ENCODE data around the gene CDK6.

Gene CDK6

GRCh38 chr7:92727755-92728154 is 108.6 kb downstream of the CDK6 start:
- H3K9me3 ChIP-seq (ENCODE audit: control insufficient read depth in 1 of 2, low read length in 2 of 2), result no peaks in the 10 kb centered on the region
- no peak overlapping the region for H3K4me3 ChIP-seq (ENCODE audit: low read depth in 1 of 2, low read length in 2 of 2)
- H3K27me3 ChIP-seq (ENCODE audit: low read depth, low read length), result no peaks in the 10 kb centered on the region
- H3K27ac ChIP-seq (ENCODE audit: low read length), result no peak overlapping the region
- H3K4me1 ChIP-seq (ENCODE audit: control insufficient read depth in 1 of 2, insufficient read depth in 2 of 2, low read length in 2 of 2), result peaks cover 0 to 9% of the 10 kb centered on the region in 2 donors
- peaks cover 0 to 9% of the 10 kb centered on the region in 2 donors for H3K36me3 ChIP-seq (ENCODE audit: control insufficient read depth in 1 of 2, insufficient read depth in 2 of 2, low read length in 2 of 2)

- Histone ChIP-seq H3K36me3 (ENCODE audit: control insufficient read depth in 1 of 2, insufficient read depth in 2 of 2, low read length in 2 of 2) (peaks cover 0 to 9% of the 10 kb centered on the region in 2 donors), H3K4me3 (ENCODE audit: low read depth in 1 of 2, low read length in 2 of 2) (no peak overlapping the region), H3K4me1 (ENCODE audit: control insufficient read depth in 1 of 2, insufficient read depth in 2 of 2, low read length in 2 of 2) (no peaks in the 10 kb centered on the region), H3K27ac (ENCODE audit: low read length) (no peak overlapping the region), H3K27me3 (ENCODE audit: low read depth, low read length) (no peaks in the 10 kb centered on the region), H3K9me3 (ENCODE audit: control insufficient read depth in 1 of 2, low read length in 2 of 2) (no peaks in the 10 kb centered on the region)
Measured at GRCh38 chr7:92725161-92725925, 111.0 kb downstream of the CDK6 start.

- Histone ChIP-seq H3K36me3 (ENCODE audit: control insufficient read depth in 1 of 2, insufficient read depth in 2 of 2, low read length in 2 of 2) (peaks cover 0 to 9% of the 10 kb centered on the region in 2 donors), H3K4me3 (ENCODE audit: low read depth in 1 of 2, low read length in 2 of 2) (no peak overlapping the region), H3K9me3 (ENCODE audit: control insufficient read depth in 1 of 2, low read length in 2 of 2) (no peaks in the 10 kb centered on the region), H3K27me3 (ENCODE audit: low read depth, low read length) (no peaks in the 10 kb centered on the region), H3K27ac (ENCODE audit: low read length) (peak overlapping the region; percentile 52), H3K4me1 (ENCODE audit: control insufficient read depth in 1 of 2, insufficient read depth in 2 of 2, low read length in 2 of 2) (no peaks in the 10 kb centered on the region)
Measured at GRCh38 chr7:92723943-92724342, 112.4 kb downstream of the CDK6 start.

GRCh38 chr7:92723205-92723604 is 113.2 kb downstream of the CDK6 start:
- H3K4me3 ChIP-seq (ENCODE audit: low read depth in 1 of 2, low read length in 2 of 2), result no peak overlapping the region
- no peaks in the 10 kb centered on the region for H3K9me3 ChIP-seq (ENCODE audit: control insufficient read depth in 1 of 2, low read length in 2 of 2)
- H3K36me3 ChIP-seq (ENCODE audit: control insufficient read depth in 1 of 2, insufficient read depth in 2 of 2, low read length in 2 of 2), result peaks cover 6 to 9% of the 10 kb centered on the region in 2 donors
- H3K27ac ChIP-seq (ENCODE audit: low read length), result no peak overlapping the region
- H3K27me3 ChIP-seq (ENCODE audit: low read depth, low read length), result no peaks in the 10 kb centered on the region
- H3K4me1 ChIP-seq (ENCODE audit: control insufficient read depth in 1 of 2, insufficient read depth in 2 of 2, low read length in 2 of 2), result no peaks in the 10 kb centered on the region

GRCh38 chr7:92722541-92722940 is 113.8 kb downstream of the CDK6 start:
- Histone ChIP-seq H3K36me3 (ENCODE audit: control insufficient read depth in 1 of 2, insufficient read depth in 2 of 2, low read length in 2 of 2) (peaks cover 7 to 9% of the 10 kb centered on the region in 2 donors), H3K27me3 (ENCODE audit: low read depth, low read length) (no peaks in the 10 kb centered on the region), H3K4me3 (ENCODE audit: low read depth in 1 of 2, low read length in 2 of 2) (no peak overlapping the region), H3K27ac (ENCODE audit: low read length) (no peak overlapping the region), H3K9me3 (ENCODE audit: control insufficient read depth in 1 of 2, low read length in 2 of 2) (no peaks in the 10 kb centered on the region), H3K4me1 (ENCODE audit: control insufficient read depth in 1 of 2, insufficient read depth in 2 of 2, low read length in 2 of 2) (no peaks in the 10 kb centered on the region)

DNA sequence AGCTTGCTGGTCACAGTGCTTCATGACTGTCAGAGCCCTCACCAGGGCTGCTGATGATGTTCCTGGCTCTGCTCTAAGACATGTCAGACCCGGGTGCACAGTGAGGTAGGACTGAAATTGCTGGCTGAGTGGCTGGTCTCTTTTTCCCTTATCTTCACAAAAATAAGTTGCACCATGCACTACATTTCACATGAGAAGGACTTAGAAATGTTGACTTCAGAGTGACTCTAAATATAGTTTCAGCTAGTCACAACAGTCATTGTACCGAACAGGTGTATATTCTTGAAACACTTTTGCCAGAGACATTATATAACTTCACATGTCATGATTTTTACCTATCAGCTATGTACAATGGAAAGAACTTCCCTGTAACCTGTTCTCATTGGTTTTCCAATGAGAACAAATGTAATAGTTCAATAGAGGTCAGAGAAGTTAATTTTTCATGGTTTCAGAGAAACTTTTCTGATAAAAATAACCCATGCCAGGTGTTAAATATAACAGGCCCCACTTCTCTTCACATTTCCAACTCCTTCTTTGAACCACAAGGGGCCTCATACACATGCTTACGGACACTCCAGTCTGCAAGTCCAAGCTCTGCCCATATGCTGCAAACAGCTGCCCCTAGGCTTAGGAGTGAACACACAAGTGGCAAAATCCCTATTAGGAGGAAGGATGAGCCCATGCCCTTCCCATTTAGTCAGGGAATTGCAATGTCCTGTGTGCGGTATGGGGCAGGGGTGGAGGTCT is 115.6 kb downstream of the CDK6 start:
- H3K27ac ChIP-seq (ENCODE audit: low read length), result no peak overlapping the region
- H3K4me3 ChIP-seq (ENCODE audit: low read depth in 1 of 2, low read length in 2 of 2), result no peak overlapping the region
- H3K27me3 ChIP-seq (ENCODE audit: low read depth, low read length), result no peaks in the 10 kb centered on the region
- peaks cover 7 to 9% of the 10 kb centered on the region in 2 donors for H3K36me3 ChIP-seq (ENCODE audit: control insufficient read depth in 1 of 2, insufficient read depth in 2 of 2, low read length in 2 of 2)
- no peaks in the 10 kb centered on the region for H3K4me1 ChIP-seq (ENCODE audit: control insufficient read depth in 1 of 2, insufficient read depth in 2 of 2, low read length in 2 of 2)
- no peaks in the 10 kb centered on the region for H3K9me3 ChIP-seq (ENCODE audit: control insufficient read depth in 1 of 2, low read length in 2 of 2)

DNA sequence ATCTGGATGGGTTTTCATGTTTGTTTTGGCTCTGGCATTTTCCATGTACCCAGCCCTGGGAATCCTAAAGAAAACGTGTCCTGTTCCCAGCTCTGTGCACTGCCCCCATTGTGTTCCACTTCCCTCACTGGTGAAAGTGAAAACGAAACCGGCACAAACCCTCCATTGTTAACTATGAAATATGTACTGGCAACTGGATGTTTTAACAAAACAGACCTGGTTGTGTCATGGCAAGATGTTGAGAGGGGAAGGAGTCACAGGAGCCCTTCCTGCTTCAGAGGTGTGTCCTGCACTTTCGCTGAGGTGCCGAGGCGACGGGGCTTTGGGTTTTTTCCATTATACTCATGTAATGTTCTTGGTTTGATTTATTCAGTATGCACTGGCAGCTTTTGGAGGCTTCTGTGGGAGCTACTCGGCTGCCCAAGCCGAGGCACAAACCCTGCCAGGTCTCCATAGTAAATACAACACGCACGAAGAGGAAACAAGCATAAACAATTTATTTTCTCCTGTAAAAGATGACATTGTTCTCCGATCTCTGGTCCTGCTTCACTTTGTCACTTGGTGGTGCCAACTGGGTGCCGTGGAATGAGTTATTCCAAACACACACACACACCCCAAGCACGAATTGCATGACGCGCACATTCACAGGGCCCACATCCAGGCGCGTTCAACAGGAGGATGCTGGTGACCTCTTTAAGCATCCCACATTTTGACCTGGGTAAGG is 118.2 kb downstream of the CDK6 start:
- peaks cover 0 to 10% of the 10 kb centered on the region in 2 donors for H3K4me1 ChIP-seq (ENCODE audit: control insufficient read depth in 1 of 2, insufficient read depth in 2 of 2, low read length in 2 of 2)
- no peaks in the 10 kb centered on the region for H3K27me3 ChIP-seq (ENCODE audit: low read depth, low read length)
- peak overlapping the region; percentile 72 for H3K27ac ChIP-seq (ENCODE audit: low read length)
- H3K9me3 ChIP-seq (ENCODE audit: control insufficient read depth in 1 of 2, low read length in 2 of 2), result no peaks in the 10 kb centered on the region
- peak overlapping the region; percentile 49 to 63 for H3K4me3 ChIP-seq (ENCODE audit: low read depth in 1 of 2, low read length in 2 of 2)
- peaks cover 0 to 7% of the 10 kb centered on the region in 2 donors for H3K36me3 ChIP-seq (ENCODE audit: control insufficient read depth in 1 of 2, insufficient read depth in 2 of 2, low read length in 2 of 2)

DNA sequence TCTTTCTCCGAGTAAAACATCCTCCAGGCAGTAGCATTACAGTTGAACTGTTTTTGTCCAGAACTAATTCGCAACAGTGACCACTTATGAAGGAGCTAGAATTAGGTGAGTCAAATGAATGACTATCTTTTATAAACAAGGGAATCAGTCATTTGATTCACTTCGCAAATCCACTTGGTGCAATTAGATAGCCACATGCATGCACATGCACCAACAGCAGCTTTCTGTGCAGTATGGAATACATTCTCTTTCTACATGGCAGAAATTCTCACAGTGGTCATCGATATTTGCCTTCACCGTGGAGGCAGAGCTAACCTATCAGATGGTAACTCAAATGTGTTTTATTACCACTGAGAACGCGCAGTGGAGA is 118.8 kb downstream of the CDK6 start:
- H3K36me3 ChIP-seq (ENCODE audit: control insufficient read depth in 1 of 2, insufficient read depth in 2 of 2, low read length in 2 of 2), result peaks cover 0 to 7% of the 10 kb centered on the region in 2 donors
- peak overlapping the region; percentile 49 to 63 for H3K4me3 ChIP-seq (ENCODE audit: low read depth in 1 of 2, low read length in 2 of 2)
- H3K27ac ChIP-seq (ENCODE audit: low read length), result peak overlapping the region; percentile 72
- H3K4me1 ChIP-seq (ENCODE audit: control insufficient read depth in 1 of 2, insufficient read depth in 2 of 2, low read length in 2 of 2), result peaks cover 0 to 10% of the 10 kb centered on the region in 2 donors
- H3K27me3 ChIP-seq (ENCODE audit: low read depth, low read length), result no peaks in the 10 kb centered on the region
- H3K9me3 ChIP-seq (ENCODE audit: control insufficient read depth in 1 of 2, low read length in 2 of 2), result no peaks in the 10 kb centered on the region

- peak overlapping the region; percentile 72 for H3K27ac ChIP-seq (ENCODE audit: low read length)
- H3K4me1 ChIP-seq (ENCODE audit: control insufficient read depth in 1 of 2, insufficient read depth in 2 of 2, low read length in 2 of 2), result peaks cover 0 to 10% of the 10 kb centered on the region in 2 donors
- no peaks in the 10 kb centered on the region for H3K9me3 ChIP-seq (ENCODE audit: control insufficient read depth in 1 of 2, low read length in 2 of 2)
- no peaks in the 10 kb centered on the region for H3K27me3 ChIP-seq (ENCODE audit: low read depth, low read length)
- peaks cover 0 to 7% of the 10 kb centered on the region in 2 donors for H3K36me3 ChIP-seq (ENCODE audit: control insufficient read depth in 1 of 2, insufficient read depth in 2 of 2, low read length in 2 of 2)
- peak overlapping the region; percentile 49 to 63 for H3K4me3 ChIP-seq (ENCODE audit: low read depth in 1 of 2, low read length in 2 of 2)
Measured at GRCh38 chr7:92716825-92717580, 119.4 kb downstream of the CDK6 start.

DNA sequence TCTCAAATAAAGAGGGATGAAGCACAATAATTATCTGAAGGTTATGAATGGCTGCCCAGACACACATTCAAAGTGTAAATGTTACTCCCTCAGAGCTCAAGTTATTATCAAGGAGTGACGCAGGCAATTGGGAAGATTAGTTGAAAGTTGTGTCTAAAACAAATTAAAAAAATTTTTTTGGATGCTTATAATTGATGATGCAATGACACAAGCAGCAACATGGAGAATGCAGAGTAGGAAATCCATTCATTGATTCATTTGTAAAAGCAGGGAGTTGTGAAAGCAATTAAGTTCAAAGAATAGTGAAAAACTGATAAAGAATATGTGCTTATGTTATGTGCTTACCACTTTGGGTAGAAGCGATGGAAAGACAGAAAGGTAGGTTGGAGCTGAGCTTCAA is 120.4 kb downstream of the CDK6 start:
- peaks cover 0 to 10% of the 10 kb centered on the region in 2 donors for H3K4me1 ChIP-seq (ENCODE audit: control insufficient read depth in 1 of 2, insufficient read depth in 2 of 2, low read length in 2 of 2)
- no peak overlapping the region for H3K27ac ChIP-seq (ENCODE audit: low read length)
- peaks cover 0 to 7% of the 10 kb centered on the region in 2 donors for H3K36me3 ChIP-seq (ENCODE audit: control insufficient read depth in 1 of 2, insufficient read depth in 2 of 2, low read length in 2 of 2)
- H3K9me3 ChIP-seq (ENCODE audit: control insufficient read depth in 1 of 2, low read length in 2 of 2), result no peaks in the 10 kb centered on the region
- H3K4me3 ChIP-seq (ENCODE audit: low read depth in 1 of 2, low read length in 2 of 2), result no peak overlapping the region
- H3K27me3 ChIP-seq (ENCODE audit: low read depth, low read length), result no peaks in the 10 kb centered on the region

All from muscle layer of duodenum (tissue), 2 donors.